Effector memory CD4-positive, alpha-beta T cell (primary cell): Measurements from ENCODE around the gene CTSC.

Experiments
- DNase-seq, 3 donors: peaks; one replicate each; pipeline ENCODE4 v3.0.0-alpha.2; 2020
- H3K27ac ChIP-seq: 2 replicates; pipeline ENCODE4 v1.7.0; 2013; ENCODE audit warnings: mild to moderate bottlenecking, low read length, moderate library complexity; ENCODE audit not compliant: insufficient read depth, poor library complexity, severe bottlenecking
- H3K27me3 ChIP-seq: replicated peaks from 2 replicates; pipeline ENCODE4 v1.7.0; 2013; ENCODE audit warnings: mild to moderate bottlenecking, low read length; ENCODE audit not compliant: insufficient read depth, control insufficient read depth, poor library complexity, severe bottlenecking
- H3K36me3 ChIP-seq: 2 replicates; pipeline ENCODE4 v1.7.0; 2013; ENCODE audit warnings: mild to moderate bottlenecking, low read length, moderate library complexity; ENCODE audit not compliant: control insufficient read depth, insufficient read depth
- H3K4me1 ChIP-seq: 2 replicates; pipeline ENCODE4 v1.7.0; 2013; ENCODE audit warnings: low read length, mild to moderate bottlenecking; ENCODE audit not compliant: control insufficient read depth, insufficient read depth, poor library complexity, severe bottlenecking
- H3K4me3 ChIP-seq: 2 replicates; pipeline ENCODE4 v1.7.0; 2013; ENCODE audit warnings: low read length, low read depth, mild to moderate bottlenecking; ENCODE audit not compliant: insufficient read depth, poor library complexity, severe bottlenecking
- H3K9me3 ChIP-seq: 2 replicates; pipeline ENCODE4 v1.7.0; 2013; ENCODE audit warnings: mild to moderate bottlenecking, low read length, moderate library complexity; ENCODE audit not compliant: control insufficient read depth

Gene CTSC

GRCh38 chr11:88297421-88297820 lies 40.1 kb downstream of the CTSC start:
- Histone ChIP-seq H3K9me3 (no peaks in the 10 kb centered on the region), H3K4me1 (no peaks in the 10 kb centered on the region), H3K27me3 (no peaks in the 10 kb centered on the region), H3K27ac (no peak overlapping the region), H3K36me3 (peaks cover 24% of the 10 kb centered on the region), H3K4me3 (no peak overlapping the region)
- no peak for DNase-seq

DNA sequence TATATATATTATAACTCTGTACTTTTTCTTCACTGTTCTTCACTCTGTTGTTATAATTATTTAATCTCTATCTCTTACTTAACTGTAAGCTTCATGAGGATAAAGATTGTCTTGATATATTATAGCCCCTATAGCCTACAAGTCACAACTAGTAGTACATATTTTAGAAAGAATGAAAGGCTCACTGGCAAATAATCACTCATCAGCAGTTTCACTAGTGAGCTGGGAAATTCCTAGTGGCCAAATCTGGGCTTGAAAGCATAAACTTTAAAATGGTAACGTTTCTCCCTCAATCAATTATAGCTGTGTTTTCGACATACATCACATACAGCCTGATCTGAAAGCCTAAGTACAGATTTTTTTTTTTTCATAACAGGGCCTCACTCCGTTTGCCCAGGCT lies 42.5 kb downstream of the CTSC start:
- Histone ChIP-seq H3K4me3 (no peak overlapping the region), H3K36me3 (peaks cover 24% of the 10 kb centered on the region), H3K27ac (no peak overlapping the region), H3K27me3 (no peaks in the 10 kb centered on the region), H3K9me3 (no peaks in the 10 kb centered on the region), H3K4me1 (no peaks in the 10 kb centered on the region)
- DNase-seq = no peak

DNA sequence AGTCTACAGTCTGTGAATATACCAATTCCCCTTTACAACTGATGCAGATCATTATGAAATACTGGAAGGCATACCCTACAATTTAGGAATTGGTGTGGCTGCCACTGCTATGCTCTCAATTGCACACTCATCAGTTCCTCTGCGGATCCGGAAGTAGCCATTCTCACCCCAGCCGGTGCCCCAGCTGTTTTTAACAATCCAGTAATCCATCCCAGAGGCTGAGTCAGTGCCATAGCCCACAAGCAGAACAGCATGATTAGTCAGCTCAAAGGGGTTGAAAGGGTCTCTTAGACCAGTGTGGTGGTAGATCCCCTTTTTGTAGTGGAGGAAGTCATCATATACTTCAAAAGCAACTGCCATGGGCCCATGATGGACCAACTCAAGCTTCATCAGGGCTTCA lies 43.6 kb downstream of the CTSC start:
- Histone ChIP-seq H3K4me3 (no peak overlapping the region), H3K9me3 (no peaks in the 10 kb centered on the region), H3K27ac (no peak overlapping the region), H3K36me3 (peaks cover 20% of the 10 kb centered on the region), H3K27me3 (no peaks in the 10 kb centered on the region), H3K4me1 (no peaks in the 10 kb centered on the region)
- no peak for DNase-seq

GRCh38 chr11:88292171-88292843 lies 45.2 kb downstream of the CTSC start:
- Histone ChIP-seq H3K4me1 (no peaks in the 10 kb centered on the region), H3K27ac (no peak overlapping the region), H3K27me3 (no peaks in the 10 kb centered on the region), H3K9me3 (no peaks in the 10 kb centered on the region), H3K36me3 (peaks cover 27% of the 10 kb centered on the region), H3K4me3 (no peak overlapping the region)
- no peak for DNase-seq

DNA sequence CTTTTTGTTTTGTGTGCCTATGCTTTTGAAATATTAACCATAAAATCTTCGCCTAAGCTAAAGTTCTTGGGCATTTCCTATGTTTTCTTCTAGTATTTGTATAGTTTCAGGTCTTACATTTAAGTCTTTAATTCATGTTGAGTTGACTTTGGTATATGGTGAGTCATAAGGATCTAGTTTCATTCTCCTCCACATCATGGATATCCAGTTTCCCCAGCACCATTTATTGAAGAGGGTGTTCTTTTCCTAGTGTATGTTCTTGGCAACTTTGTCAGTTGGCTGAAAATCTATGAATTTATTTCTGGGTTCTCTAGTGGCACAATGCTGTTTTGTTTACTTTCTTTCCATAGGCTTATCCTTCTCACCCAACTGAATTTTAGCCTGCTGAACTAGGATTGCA lies 49.0 kb downstream of the CTSC start:
- Histone ChIP-seq H3K4me1 (no peaks in the 10 kb centered on the region), H3K27me3 (no peaks in the 10 kb centered on the region), H3K27ac (no peak overlapping the region), H3K36me3 (peaks cover 17% of the 10 kb centered on the region), H3K9me3 (no peaks in the 10 kb centered on the region), H3K4me3 (no peak overlapping the region)
- no peak for DNase-seq

- Histone ChIP-seq H3K9me3 (no peaks in the 10 kb centered on the region), H3K4me1 (no peaks in the 10 kb centered on the region), H3K27ac (no peak overlapping the region), H3K36me3 (peaks cover 11% of the 10 kb centered on the region), H3K27me3 (no peaks in the 10 kb centered on the region), H3K4me3 (no peak overlapping the region)
- DNase-seq = no peak
Observed at GRCh38 chr11:88284336-88285050, 53.0 kb downstream of the CTSC start.

- no peaks in the 10 kb centered on the region for H3K9me3 ChIP-seq
- no peak overlapping the region for H3K27ac ChIP-seq
- H3K4me3 ChIP-seq = no peak overlapping the region
- H3K27me3 ChIP-seq = no peaks in the 10 kb centered on the region
- H3K4me1 ChIP-seq = no peaks in the 10 kb centered on the region
- no peak for DNase-seq
- H3K36me3 ChIP-seq = peaks cover 6% of the 10 kb centered on the region
Observed at GRCh38 chr11:88282747-88283515, 54.6 kb downstream of the CTSC start.

DNA sequence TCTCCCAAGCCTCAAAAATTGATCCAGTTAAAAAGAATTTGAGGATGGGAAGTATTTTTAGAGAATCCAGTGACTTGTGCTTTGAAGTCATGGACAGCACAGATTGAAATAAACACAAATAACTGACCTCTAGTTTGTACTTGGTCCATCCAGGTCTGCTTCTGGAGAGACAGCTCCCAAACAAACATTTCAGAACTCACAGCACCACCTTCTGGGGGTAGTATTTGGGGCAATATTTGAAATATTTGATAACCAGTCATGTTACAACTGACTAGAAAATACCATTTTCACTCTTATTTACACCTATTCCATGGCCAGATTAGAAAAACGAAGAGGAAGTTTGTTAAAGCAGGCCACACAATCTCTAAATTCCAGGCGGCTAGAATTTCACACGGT lies 56.2 kb downstream of the CTSC start:
- Histone ChIP-seq H3K4me1 (no peaks in the 10 kb centered on the region), H3K4me3 (no peak overlapping the region), H3K27me3 (no peaks in the 10 kb centered on the region), H3K9me3 (no peaks in the 10 kb centered on the region), H3K36me3 (no peaks in the 10 kb centered on the region), H3K27ac (no peak overlapping the region)
- DNase-seq = no peak

DNA sequence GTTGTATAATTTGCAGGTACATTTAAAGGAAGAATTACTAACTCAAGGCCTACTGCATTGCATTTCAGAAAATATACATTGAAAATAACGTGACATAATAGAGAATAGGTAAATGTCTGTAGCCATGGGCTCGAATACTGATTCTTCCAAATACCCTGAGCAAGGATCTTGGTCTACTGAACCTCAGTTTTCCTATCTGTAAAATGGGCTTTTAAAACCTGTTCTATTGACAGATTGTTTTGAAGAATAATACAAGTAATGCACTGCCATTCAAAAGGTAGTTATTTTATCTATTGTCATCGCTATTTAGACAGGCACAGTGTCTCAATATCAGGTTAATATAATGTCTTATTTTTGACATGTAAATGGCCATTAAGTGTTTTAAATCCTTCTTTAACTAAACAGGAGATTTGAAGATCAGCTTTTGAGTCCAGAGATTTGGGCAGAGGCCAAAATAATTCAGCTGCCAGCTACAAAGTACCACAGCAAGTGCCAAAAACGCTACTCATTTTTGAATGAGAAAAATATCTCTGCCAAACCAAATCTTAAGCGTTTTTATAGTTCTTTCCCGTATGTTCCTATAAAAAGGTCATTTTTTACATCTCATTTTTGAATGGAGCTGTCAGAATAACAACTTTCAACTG lies 56.7 kb downstream of the CTSC start:
- Histone ChIP-seq H3K9me3 (no peaks in the 10 kb centered on the region), H3K36me3 (no peaks in the 10 kb centered on the region)
- no peak for DNase-seq

More for the DNA sequence above, 56.7 kb downstream of the CTSC start:
- Histone ChIP-seq H3K27me3 (no peaks in the 10 kb centered on the region), H3K4me1 (no peaks in the 10 kb centered on the region), H3K27ac (no peak overlapping the region), H3K4me3 (no peak overlapping the region)
